ENCODE results near the gene RHBDD1. TPM values are rescaled to one million over a fixed set of nuclear protein-coding genes. Genes with fewer than 3 reads are reported as not detected.

Gene RHBDD1
- total RNA-seq, 2 donors from 2014 or later, result 10.2 to 17.3 TPM

- peak overlapping the region; percentile 74 to 83 for H3K27ac ChIP-seq
Measured at GRCh38 chr2:226969417-226970080, 133.7 kb downstream of the RHBDD1 start.

GRCh38 chr2:226970362-226970761, 134.5 kb downstream of the RHBDD1 start:
- Histone ChIP-seq H3K36me3 (no peaks in the 10 kb centered on the region), H3K4me1 (ENCODE audit: control insufficient read depth in 1 of 2, low read depth in 2 of 2) (peaks cover 8 to 38% of the 10 kb centered on the region in 2 donors), H3K9me3 (no peaks in the 10 kb centered on the region), H3K27ac (peak overlapping the region; percentile 74 to 83), H3K4me3 (peak overlapping the region; percentile 58), H3K27me3 (replicated peaks; ENCODE audit: insufficient read depth) (no peaks in the 10 kb centered on the region)
- ATAC-seq (ENCODE audit: insufficient number of reproducible peaks, low FRiP score, low read depth) (no peak), DNase-seq (ENCODE audit: low spot score) (no peak)
- TF ChIP-seq CTCF (IDR thresholded peaks at IDR 0.05), result no peak

More at GRCh38 chr2:226969417-226970080, 133.7 kb downstream of the RHBDD1 start:
- H3K4me3 ChIP-seq, result peak overlapping the region; percentile 58
- no peak for DNase-seq (ENCODE audit: low spot score)
- no peaks in the 10 kb centered on the region for H3K36me3 ChIP-seq
- peak; percentile 42 for ATAC-seq (ENCODE audit: insufficient number of reproducible peaks, low FRiP score, low read depth)
- no peaks in the 10 kb centered on the region for H3K9me3 ChIP-seq
- TF ChIP-seq CTCF (IDR thresholded peaks at IDR 0.05), result no peak
- H3K27me3 ChIP-seq (replicated peaks; ENCODE audit: insufficient read depth), result no peaks in the 10 kb centered on the region
- peaks cover 8 to 38% of the 10 kb centered on the region in 2 donors for H3K4me1 ChIP-seq (ENCODE audit: control insufficient read depth in 1 of 2, low read depth in 2 of 2)

- ATAC-seq (ENCODE audit: insufficient number of reproducible peaks, low FRiP score, low read depth) (no peak), DNase-seq (ENCODE audit: low spot score) (no peak)
- Histone ChIP-seq H3K27ac (peak overlapping the region; percentile 11 to 83), H3K4me3 (no peak overlapping the region), H3K4me1 (ENCODE audit: control insufficient read depth in 1 of 2, low read depth in 2 of 2) (peaks cover 8 to 38% of the 10 kb centered on the region in 2 donors), H3K36me3 (no peaks in the 10 kb centered on the region), H3K9me3 (no peaks in the 10 kb centered on the region), H3K27me3 (replicated peaks; ENCODE audit: insufficient read depth) (no peaks in the 10 kb centered on the region)
- TF ChIP-seq CTCF (IDR thresholded peaks at IDR 0.05), result no peak
Measured at GRCh38 chr2:226971084-226971483, 135.2 kb downstream of the RHBDD1 start.

- ATAC-seq (ENCODE audit: insufficient number of reproducible peaks, low FRiP score, low read depth), result no peak
- TF ChIP-seq CTCF (IDR thresholded peaks at IDR 0.05), result no peak
- Histone ChIP-seq H3K27ac (peak overlapping the region in 1 of 2 donors; percentile 83), H3K27me3 (replicated peaks; ENCODE audit: insufficient read depth) (no peaks in the 10 kb centered on the region), H3K36me3 (no peaks in the 10 kb centered on the region), H3K4me3 (no peak overlapping the region), H3K4me1 (ENCODE audit: control insufficient read depth in 1 of 2, low read depth in 2 of 2) (peaks cover 8 to 38% of the 10 kb centered on the region in 2 donors), H3K9me3 (no peaks in the 10 kb centered on the region)
- no peak for DNase-seq (ENCODE audit: low spot score)
Measured at GRCh38 chr2:226971770-226972169, 135.9 kb downstream of the RHBDD1 start.

GRCh38 chr2:226973816-226974215, 138.0 kb downstream of the RHBDD1 start:
- Histone ChIP-seq H3K4me1 (ENCODE audit: control insufficient read depth in 1 of 2, low read depth in 2 of 2) (peaks cover 6 to 27% of the 10 kb centered on the region in 2 donors), H3K27ac (no peak overlapping the region), H3K9me3 (no peaks in the 10 kb centered on the region), H3K27me3 (replicated peaks; ENCODE audit: insufficient read depth) (no peaks in the 10 kb centered on the region), H3K36me3 (no peaks in the 10 kb centered on the region), H3K4me3 (no peak overlapping the region)
- no peak for ATAC-seq (ENCODE audit: insufficient number of reproducible peaks, low FRiP score, low read depth)
- no peak for TF ChIP-seq CTCF (IDR thresholded peaks at IDR 0.05)
- DNase-seq (ENCODE audit: low spot score), result no peak
